Activated CD4-positive, alpha-beta T cell treated with anti-CD3 and anti-CD28 coated beads for 36 hours (primary cell): ENCODE results near the gene INPP5J. TPM values are rescaled to one million over a fixed set of nuclear protein-coding genes. Genes with fewer than 3 reads are reported as not detected.
A peak's percentile ranks its signal among the peaks of the same experiment; 100 is the strongest.

Source experiments
- ATAC-seq: fragments of 200-7000 bp; cut with Tn5 transposase; one replicate; pipeline ENCODE4 v1.10.0; 2021; ENCODE audit warnings: mild to moderate bottlenecking, moderate library complexity
- CTCF ChIA-PET: fragments of 350-600 bp; sonication (Branson Sonifier 250); formaldehyde crosslinking; loops from one replicate; lab custom pipeline; 2021; ENCODE audit warnings: antibody characterized with exemption; lab: Charles Lee
- POLR2A ChIA-PET: fragments of 350-600 bp; sonication (Branson Sonifier 250); formaldehyde crosslinking; loops from one replicate; lab custom pipeline; 2021; ENCODE audit warnings: antibody characterized with exemption, inconsistent platforms; lab: Charles Lee
- DNase-seq: peaks from one replicate; pipeline ENCODE4 v3.0.0-alpha.2; 2020
- H3K27ac Mint-ChIP-seq: one replicate; pipeline ENCODE4 v1.8.0; 2021; ENCODE audit warnings: mixed read lengths
- H3K27me3 Mint-ChIP-seq: one replicate; pipeline ENCODE4 v1.8.0; 2021; ENCODE audit warnings: mixed read lengths
- H3K36me3 Mint-ChIP-seq: one replicate; pipeline ENCODE4 v1.8.0; 2021; ENCODE audit warnings: low read depth, mixed read lengths
- H3K4me1 Mint-ChIP-seq: one replicate; pipeline ENCODE4 v1.8.0; 2021; ENCODE audit warnings: mixed read lengths
- H3K4me3 Mint-ChIP-seq: one replicate; pipeline ENCODE4 v1.8.0; 2021; ENCODE audit warnings: mild to moderate bottlenecking, moderate library complexity, mixed read lengths
- H3K9me3 Mint-ChIP-seq: one replicate; pipeline ENCODE4 v1.8.0; 2021; ENCODE audit warnings: low read depth, mixed read lengths
- intact Hi-C, 2 experiments: fragments of 100-400 bp; cut with DNase I in 1 of 2; cut with micrococcal nuclease in 1 of 2; formaldehyde crosslinking; loops; one replicate each; pipeline versions ENCODE4 v1.14.2 to v1.15.1; 2022 to 2024; cut with DNase I, micrococcal nuclease
- total RNA-seq, 2 experiments: library from RNA; stranded (reverse); gene quantifications; one replicate each; pipeline ENCODE4 v1.2.3, GENCODE V29; 2021

Gene INPP5J
- total RNA-seq, 2 experiments from 2014 or later, result 0.11 to 0.23 TPM

DNA sequence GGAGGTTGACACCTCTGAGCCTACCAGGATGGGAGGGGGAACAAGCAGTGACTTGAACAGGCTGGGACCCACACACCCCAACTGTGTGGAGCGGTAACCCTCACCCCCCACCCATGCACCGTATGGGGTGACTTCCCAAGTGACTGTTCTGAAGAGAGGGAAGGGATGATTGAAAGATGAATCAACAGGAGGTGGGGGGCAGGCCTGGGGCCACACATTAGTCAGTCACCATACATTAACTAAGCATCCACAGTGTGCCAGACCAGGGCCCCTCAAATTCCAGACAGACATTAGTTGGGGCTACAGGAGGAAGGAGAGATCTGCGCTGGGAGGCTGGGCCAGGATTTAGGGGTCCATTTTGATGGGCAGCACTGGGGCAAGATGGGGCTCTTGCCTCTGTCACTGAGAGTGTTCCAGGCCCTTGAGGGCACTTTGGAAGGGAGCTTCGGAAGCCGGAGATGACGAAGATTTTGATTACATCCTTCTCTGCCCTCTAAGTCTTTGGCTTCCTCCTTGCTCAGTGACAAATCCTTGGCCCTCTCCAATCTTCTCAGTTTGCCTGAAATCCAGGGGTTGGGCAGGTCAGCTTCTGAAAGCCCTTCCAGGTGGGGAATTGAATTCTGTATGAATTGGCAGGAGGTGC lies 40.7 kb upstream of the INPP5J start:
- ATAC-seq (peak; percentile 8), DNase-seq (peak; percentile 55)
- no peaks in the 10 kb centered on the region for H3K9me3 Mint-ChIP-seq
- H3K27me3 Mint-ChIP-seq, result no peaks in the 10 kb centered on the region
- ChIA-PET POLR2A (interaction anchor here (0.8 to 2.3 kb wide), 3 partner anchors 209 to 499 kb away, joined by 3 to 12 read pairs (median 3); partner anchors contain the start of genes PIK3IP1 and SLC35E4), CTCF (interaction anchor here (0.6 to 3.1 kb wide), 10 partner anchors 17 to 646 kb away, joined by 3 to 22 read pairs (median 3); partner anchors contain the start of gene SELENOM)
- H3K4me1 Mint-ChIP-seq, result peaks cover 30% of the 10 kb centered on the region
- peaks cover 2% of the 10 kb centered on the region for H3K36me3 Mint-ChIP-seq
- intact Hi-C loops, result loop anchor here (1.0 to 10.0 kb wide), 6 partner anchors 263 to 1197 kb away; partner anchors contain the start of genes MTMR3 (in 1 of the 2) and PES1 (in 1 of the 2)
- peak overlapping the region; percentile 82 for H3K4me3 Mint-ChIP-seq
- peak overlapping the region; percentile 63 for H3K27ac Mint-ChIP-seq

DNA sequence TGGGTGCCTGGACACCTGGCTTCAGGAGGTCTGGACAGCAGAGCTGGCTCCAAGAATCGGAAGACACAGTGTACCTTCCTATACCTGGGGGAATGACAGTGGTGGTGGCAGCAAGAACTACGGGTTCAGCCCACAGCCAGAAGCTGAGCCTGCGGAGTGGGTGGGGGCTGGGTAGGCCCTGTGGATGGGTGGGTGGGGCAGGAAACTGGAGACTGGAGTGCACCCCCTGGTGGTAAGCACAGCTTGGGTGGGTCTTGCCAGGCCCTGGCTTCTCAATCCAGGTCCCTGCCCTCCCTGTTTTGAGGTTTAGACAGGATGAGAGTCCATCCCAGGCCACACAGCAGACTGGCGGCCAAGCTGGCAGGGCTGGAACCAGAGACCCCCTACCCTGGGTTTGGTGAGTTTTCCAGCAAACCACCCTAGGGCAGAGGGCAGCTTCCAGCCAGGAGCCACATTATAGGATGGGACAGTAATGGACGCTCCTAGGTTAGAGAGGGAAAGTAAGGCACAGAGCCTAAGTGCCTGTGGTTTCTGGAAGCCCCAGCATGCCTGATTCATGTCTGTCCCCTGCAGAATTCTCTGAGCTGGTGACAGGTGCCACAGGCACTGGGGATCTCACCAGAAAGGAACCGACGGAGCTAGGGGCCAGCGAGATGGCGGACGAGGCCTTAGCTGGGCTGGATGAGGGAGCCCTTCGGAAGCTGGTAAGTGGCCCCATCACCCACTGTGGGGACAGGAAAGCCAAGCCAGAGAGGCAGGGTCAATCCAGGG lies 40.0 kb upstream of the INPP5J start:
- ChIA-PET CTCF (interaction anchor here (0.5 to 3.2 kb wide), 13 partner anchors 13 to 690 kb away, joined by 3 to 22 read pairs (median 3); partner anchors contain the start of gene SELENOM), POLR2A (interaction anchor here (0.8 to 2.3 kb wide), 5 partner anchors 23 to 499 kb away, joined by 3 to 12 read pairs (median 3); partner anchors contain the start of genes MORC2, PIK3IP1, SLC35E4 and TUG1)
- no peak for ATAC-seq
- H3K4me3 Mint-ChIP-seq, result peak overlapping the region; percentile 82
- intact Hi-C loops, result loop anchor here (5.0 to 10.0 kb wide), 5 partner anchors 320 to 1198 kb away; partner anchors contain the start of genes MTMR3 (in 1 of the 2) and PES1 (in 1 of the 2)
- H3K27me3 Mint-ChIP-seq, result no peaks in the 10 kb centered on the region
- peaks cover 30% of the 10 kb centered on the region for H3K4me1 Mint-ChIP-seq
- H3K27ac Mint-ChIP-seq, result no peak overlapping the region
- H3K9me3 Mint-ChIP-seq, result no peaks in the 10 kb centered on the region
- peak; percentile 85 for DNase-seq
- peaks cover 2% of the 10 kb centered on the region for H3K36me3 Mint-ChIP-seq

DNA sequence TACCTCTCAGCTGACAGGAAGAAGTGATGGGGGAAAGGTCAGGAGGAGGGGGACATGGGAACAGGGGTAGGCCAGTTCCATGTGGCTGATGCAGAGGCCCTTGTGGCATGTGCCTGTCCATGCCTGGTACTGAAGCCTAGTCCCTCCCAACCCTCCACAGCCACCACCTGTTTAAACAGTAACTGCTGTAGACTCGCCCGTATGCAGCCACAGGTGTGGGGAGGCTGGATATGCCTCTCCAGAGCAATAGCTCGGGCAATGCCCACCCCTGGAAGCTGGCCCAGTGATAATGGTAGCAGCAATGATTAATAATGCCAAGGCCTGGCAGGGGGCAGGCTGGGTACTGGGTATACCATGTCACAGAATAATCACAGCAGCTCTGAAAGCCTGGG lies 39.4 kb upstream of the INPP5J start:
- H3K27ac Mint-ChIP-seq, result peak overlapping the region; percentile 83
- POLR2A ChIA-PET, result interaction anchor here (0.9 to 2.3 kb wide), 3 partner anchors 23 to 208 kb away, joined by 3 to 12 read pairs (median 7); partner anchors contain the start of genes MORC2, PIK3IP1 and TUG1
- no peaks in the 10 kb centered on the region for H3K27me3 Mint-ChIP-seq
- intact Hi-C loops, result loop anchor here (5.0 to 10.0 kb wide), 5 partner anchors 321 to 1199 kb away; partner anchors contain the start of genes MTMR3 (in 1 of the 2) and PES1 (in 1 of the 2)
- no peak for ATAC-seq
- CTCF ChIA-PET, result interaction anchor here (0.7 to 3.2 kb wide), 9 partner anchors 12 to 647 kb away, joined by 3 to 22 read pairs (median 5); partner anchors contain the start of genes RNF185 and SELENOM
- peaks cover 30% of the 10 kb centered on the region for H3K4me1 Mint-ChIP-seq
- no peak for DNase-seq
- H3K9me3 Mint-ChIP-seq, result no peaks in the 10 kb centered on the region
- H3K4me3 Mint-ChIP-seq, result peak overlapping the region; percentile 82
- peaks cover 2% of the 10 kb centered on the region for H3K36me3 Mint-ChIP-seq

DNA sequence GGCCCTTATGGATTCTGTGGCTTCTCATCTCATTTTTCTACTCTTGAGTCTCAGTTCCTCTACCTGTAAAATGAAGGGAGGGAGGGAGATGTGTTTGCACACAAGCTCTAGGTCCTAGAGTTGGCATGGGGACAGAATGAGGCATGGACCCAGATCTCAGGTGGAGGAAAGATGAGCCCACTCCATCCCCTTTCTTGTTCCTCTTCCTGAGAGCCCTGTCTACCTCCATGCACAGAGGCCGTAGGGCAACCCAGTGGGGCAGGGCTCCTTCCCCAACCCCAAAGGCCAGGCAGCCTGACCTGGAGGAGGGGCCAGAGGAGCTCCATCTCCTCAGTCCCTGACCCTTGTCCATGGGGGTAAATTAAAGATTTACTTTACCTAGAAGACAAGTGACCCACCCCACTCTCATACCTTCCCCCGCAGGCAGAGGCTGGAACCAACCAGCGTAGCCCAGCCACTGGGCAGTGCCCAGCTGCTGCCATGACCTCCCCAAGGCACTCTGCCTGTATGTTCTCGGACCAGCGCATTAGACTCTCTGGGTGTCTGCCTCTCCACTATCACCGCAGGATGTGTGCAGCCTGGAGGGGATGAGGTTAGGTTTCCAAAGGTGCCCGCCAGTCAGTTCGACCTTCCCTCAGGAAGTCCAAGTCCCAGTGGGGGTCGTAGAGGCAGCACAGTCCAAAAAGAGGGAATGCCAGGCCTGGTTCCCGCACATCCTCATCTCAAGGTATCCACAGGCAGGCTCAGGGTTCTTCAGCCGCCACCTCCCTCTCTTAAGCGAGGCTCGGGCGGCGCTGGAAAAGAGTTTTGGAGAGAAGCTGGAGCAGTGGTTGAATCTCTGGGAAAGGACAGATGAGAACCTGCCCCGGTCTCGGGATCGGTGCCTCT lies 38.6 kb upstream of the INPP5J start:
- intact Hi-C loops, result loop anchor here (1.0 to 10.0 kb wide), 14 partner anchors 23 to 1199 kb away; partner anchors contain the start of genes PES1 (in 2 of the 2), SELENOM (in 2 of the 2), SLC35E4 (in 2 of the 2) and TUG1 (in 2 of the 2)
- CTCF ChIA-PET, result interaction anchor here (0.7 to 3.2 kb wide), 25 partner anchors 12 to 329 kb away, joined by 3 to 22 read pairs (median 4); partner anchors contain the start of genes LIMK2, MORC2, RNF185 and SELENOM
- POLR2A ChIA-PET, result interaction anchor here (0.7 to 2.3 kb wide), 4 partner anchors 20 to 259 kb away, joined by 3 to 12 read pairs (median 6); partner anchors contain the start of genes MORC2, PIK3IP1 and TUG1
- H3K36me3 Mint-ChIP-seq, result peaks cover 3% of the 10 kb centered on the region
- no peaks in the 10 kb centered on the region for H3K27me3 Mint-ChIP-seq
- H3K27ac Mint-ChIP-seq, result peak overlapping the region; percentile 83
- ATAC-seq (peak; percentile 0), DNase-seq (no peak)
- no peaks in the 10 kb centered on the region for H3K9me3 Mint-ChIP-seq
- H3K4me3 Mint-ChIP-seq, result peak overlapping the region; percentile 82
- peaks cover 30% of the 10 kb centered on the region for H3K4me1 Mint-ChIP-seq

DNA sequence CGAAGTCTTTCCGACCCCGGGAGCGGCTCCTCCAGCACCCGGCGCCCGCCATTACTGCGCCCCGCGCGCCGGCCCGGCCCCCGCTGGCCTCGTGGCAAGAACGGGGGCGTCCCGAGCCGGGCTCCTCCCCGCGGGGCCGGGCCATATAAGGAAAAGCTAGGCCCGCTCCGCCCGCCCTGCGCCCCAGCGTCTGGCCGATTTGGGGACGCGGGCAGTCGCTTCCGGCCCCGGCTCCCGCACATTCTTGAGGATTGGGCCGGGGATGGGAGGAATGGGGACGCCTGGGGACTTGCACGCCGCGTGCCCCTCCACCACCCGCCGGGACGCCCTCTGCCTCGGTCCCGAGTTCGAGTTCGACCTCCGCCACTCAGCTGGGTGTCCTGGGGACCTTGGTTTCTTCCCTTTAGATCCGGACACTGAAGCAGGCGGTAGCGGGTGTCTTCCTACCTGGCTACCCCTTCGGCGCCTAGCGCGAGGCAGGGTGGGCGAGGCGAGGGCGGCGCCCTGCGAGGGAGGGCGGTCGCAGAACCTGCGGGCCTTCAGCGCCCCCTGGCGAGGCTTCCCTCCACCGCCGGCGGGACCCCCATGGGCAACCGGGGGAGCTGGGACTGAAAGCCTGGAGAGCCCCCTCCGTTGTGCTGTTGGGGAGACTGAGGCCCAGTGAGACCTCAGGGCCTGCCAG lies 37.8 kb upstream of the INPP5J start:
- DNase-seq (peak; percentile 93), ATAC-seq (peak; percentile 81)
- peak overlapping the region; percentile 82 for H3K4me3 Mint-ChIP-seq
- H3K9me3 Mint-ChIP-seq, result no peaks in the 10 kb centered on the region
- H3K27ac Mint-ChIP-seq, result peak overlapping the region; percentile 83
- intact Hi-C loops, result loop anchor here (1.0 to 10.0 kb wide), 18 partner anchors 22 to 1200 kb away; partner anchors contain the start of genes PES1 (in 2 of the 2), SELENOM (in 2 of the 2), SLC35E4 (in 2 of the 2) and TUG1 (in 2 of the 2)
- peaks cover 3% of the 10 kb centered on the region for H3K36me3 Mint-ChIP-seq
- ChIA-PET POLR2A (interaction anchor here (0.5 to 1.5 kb wide), 4 partner anchors 21 to 258 kb away, joined by 3 to 10 read pairs (median 4); partner anchors contain the start of genes MORC2 and TUG1), CTCF (interaction anchor here (0.6 to 3.2 kb wide), 25 partner anchors 11 to 330 kb away, joined by 3 to 22 read pairs (median 4); partner anchors contain the start of genes LIMK2, MORC2, PIK3IP1 and RNF185)
- no peaks in the 10 kb centered on the region for H3K27me3 Mint-ChIP-seq
- peaks cover 30% of the 10 kb centered on the region for H3K4me1 Mint-ChIP-seq

DNA sequence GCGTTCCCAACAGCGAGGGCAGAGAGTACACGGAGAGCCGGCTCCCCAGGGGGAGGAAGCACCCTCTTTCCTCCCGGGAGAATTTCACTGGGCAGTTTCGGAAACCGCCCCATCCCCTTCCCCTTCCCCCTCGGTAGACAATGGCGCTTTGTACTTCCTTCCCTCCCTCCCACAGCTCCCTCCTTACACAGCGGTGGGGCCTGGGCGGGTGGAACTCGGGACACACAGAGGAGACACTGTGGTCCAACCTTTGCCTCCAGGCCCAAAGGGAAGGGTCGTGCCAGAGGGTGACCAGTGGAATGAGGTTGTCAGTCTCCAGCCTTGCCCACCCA lies 37.3 kb upstream of the INPP5J start:
- H3K4me3 Mint-ChIP-seq, result peak overlapping the region; percentile 82
- CTCF ChIA-PET, result interaction anchor here (0.6 to 3.2 kb wide), 18 partner anchors 10 to 330 kb away, joined by 3 to 22 read pairs (median 4); partner anchors contain the start of gene PIK3IP1
- intact Hi-C loops, result loop anchor here (1.0 to 10.0 kb wide), 9 partner anchors 75 to 1201 kb away; partner anchors contain the start of genes SLC35E4 (in 2 of the 2), LIMK2 (in 1 of the 2), MTMR3 (in 1 of the 2) and PIK3IP1 (in 1 of the 2)
- no peaks in the 10 kb centered on the region for H3K27me3 Mint-ChIP-seq
- H3K27ac Mint-ChIP-seq, result peak overlapping the region; percentile 72
- no peak for DNase-seq
- no peaks in the 10 kb centered on the region for H3K9me3 Mint-ChIP-seq
- peaks cover 3% of the 10 kb centered on the region for H3K36me3 Mint-ChIP-seq
- no peak for ATAC-seq
- peaks cover 29% of the 10 kb centered on the region for H3K4me1 Mint-ChIP-seq
- POLR2A ChIA-PET, result interaction anchor here (0.5 to 1.5 kb wide), 2 partner anchors 76 to 116 kb away, joined by 3 to 10 read pairs; partner anchors contain the start of genes MORC2 and TUG1

DNA sequence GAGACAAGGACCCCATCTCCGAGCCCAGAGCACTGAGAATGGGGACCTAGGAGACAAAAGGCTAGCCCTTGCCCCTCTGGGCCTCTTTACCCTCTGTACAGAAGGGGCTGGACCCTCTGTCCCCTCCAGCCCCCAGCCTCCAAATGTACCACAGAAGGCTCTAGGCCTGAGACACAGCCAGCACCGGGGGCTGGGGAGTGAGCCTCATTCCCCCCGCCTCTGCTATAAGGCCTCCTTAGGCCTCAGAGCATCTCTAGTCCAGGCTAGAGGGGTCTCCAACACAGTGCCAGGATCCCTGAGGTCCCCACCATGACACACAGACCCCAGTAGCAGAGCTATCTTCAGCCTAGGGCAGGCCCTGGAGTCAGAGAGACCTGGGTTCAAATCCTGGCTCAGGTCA lies 36.8 kb upstream of the INPP5J start:
- intact Hi-C loops, result loop anchor here (1.0 to 10.0 kb wide), 9 partner anchors 74 to 1201 kb away; partner anchors contain the start of genes SLC35E4 (in 2 of the 2), LIMK2 (in 1 of the 2), MTMR3 (in 1 of the 2) and PIK3IP1 (in 1 of the 2)
- no peaks in the 10 kb centered on the region for H3K27me3 Mint-ChIP-seq
- ATAC-seq (no peak), DNase-seq (no peak)
- H3K36me3 Mint-ChIP-seq, result peaks cover 3% of the 10 kb centered on the region
- ChIA-PET CTCF (interaction anchor here (0.5 to 3.0 kb wide), 8 partner anchors 10 to 323 kb away, joined by 3 to 13 read pairs (median 4); partner anchors contain the start of gene PIK3IP1), POLR2A (interaction anchor here (1.5 kb wide), 1 partner anchor 117 kb away, joined by 10 read pairs; the partner anchor contains the start of genes MORC2 and TUG1)
- no peak overlapping the region for H3K27ac Mint-ChIP-seq
- H3K9me3 Mint-ChIP-seq, result no peaks in the 10 kb centered on the region
- no peak overlapping the region for H3K4me3 Mint-ChIP-seq
- H3K4me1 Mint-ChIP-seq, result peaks cover 26% of the 10 kb centered on the region

DNA sequence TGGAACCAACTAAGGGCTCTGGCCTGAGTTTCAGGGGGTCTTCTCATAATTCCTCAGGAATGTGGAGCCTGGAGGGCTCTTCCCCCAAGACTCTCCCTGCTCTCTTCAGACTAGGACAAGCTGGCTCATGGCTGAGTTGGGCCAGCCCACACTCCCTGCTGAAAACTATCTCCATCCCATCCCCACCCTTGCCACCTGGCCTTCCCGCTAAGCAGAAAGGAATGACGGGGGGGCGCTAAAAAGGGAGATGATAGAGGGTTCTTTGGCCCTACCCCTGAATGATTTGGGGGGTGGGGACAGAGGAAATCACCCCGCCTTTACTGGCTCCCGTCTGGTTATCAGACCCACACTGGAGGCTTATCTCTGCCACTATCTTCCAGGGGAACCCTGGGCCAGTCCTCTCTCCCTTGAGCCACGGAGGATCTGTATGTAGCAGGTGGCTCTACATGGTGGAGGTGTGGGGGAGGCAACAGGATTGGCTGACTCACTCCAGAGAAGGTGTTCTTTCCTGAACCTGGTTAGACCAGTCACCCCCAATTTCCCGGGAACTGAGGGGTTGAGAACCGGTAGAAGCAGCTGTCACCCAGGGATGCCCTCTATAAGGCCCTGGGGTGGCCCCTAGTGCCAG lies 35.9 kb upstream of the INPP5J start:
- ATAC-seq (no peak), DNase-seq (no peak)
- ChIA-PET POLR2A (interaction anchor here (0.6 kb wide), 2 partner anchors 18 to 28 kb away, joined by 3 to 6 read pairs; no protein-coding TSS in a partner anchor), CTCF (interaction anchor here (0.5 to 3.0 kb wide), 3 partner anchors 9 to 49 kb away, joined by 3 to 13 read pairs (median 3); no protein-coding TSS in a partner anchor)
- intact Hi-C loops, result loop anchor here in 1 of 2 experiments (10.0 kb wide), 2 partner anchors 548 to 1202 kb away; partner anchors contain the start of gene MTMR3
- peaks cover 3% of the 10 kb centered on the region for H3K36me3 Mint-ChIP-seq
- no peaks in the 10 kb centered on the region for H3K27me3 Mint-ChIP-seq
- H3K27ac Mint-ChIP-seq, result no peak overlapping the region
- peaks cover 20% of the 10 kb centered on the region for H3K4me1 Mint-ChIP-seq
- no peak overlapping the region for H3K4me3 Mint-ChIP-seq
- H3K9me3 Mint-ChIP-seq, result no peaks in the 10 kb centered on the region
